H9 (cell line): Measurements from ENCODE around the gene PREX1. TPM values are rescaled to one million over a fixed set of nuclear protein-coding genes. Genes with fewer than 3 reads are reported as not detected.
A peak's percentile ranks its signal among the peaks of the same experiment; 100 is the strongest.

Experiments
- DNase-seq: peaks from one replicate; pipeline ENCODE4 v3.0.0-alpha.2; 2017
- H2AFZ ChIP-seq: one replicate; pipeline ENCODE4 v1.6.1; 2013; ENCODE audit warnings: mild to moderate bottlenecking, low read length, control low read depth, moderate library complexity
- H2AK5ac ChIP-seq: 2 replicates; pipeline ENCODE4 v1.6.1; 2013; ENCODE audit warnings: low read length, control low read depth, mixed read lengths; ENCODE audit not compliant: insufficient read length
- H2BK120ac ChIP-seq: one replicate; pipeline ENCODE4 v1.6.1; 2013; ENCODE audit warnings: low read depth, mild to moderate bottlenecking, low read length, control low read depth, inconsistent platforms; ENCODE audit not compliant: poor library complexity, severe bottlenecking
- H2BK12ac ChIP-seq: 2 replicates; pipeline ENCODE4 v1.6.1; 2013; ENCODE audit warnings: low read length, control low read depth, mixed read lengths, low read depth; ENCODE audit not compliant: insufficient read length
- H2BK15ac ChIP-seq: 2 replicates; pipeline ENCODE4 v1.6.1; 2013; ENCODE audit warnings: low read depth, low read length, control low read depth
- H2BK20ac ChIP-seq: one replicate; pipeline ENCODE4 v1.6.1; 2013; ENCODE audit warnings: low read depth, mild to moderate bottlenecking, low read length, control low read depth, inconsistent platforms; ENCODE audit not compliant: poor library complexity, severe bottlenecking
- H2BK5ac ChIP-seq: 2 replicates; pipeline ENCODE4 v1.6.1; 2013; ENCODE audit warnings: low read length, control low read depth, mixed read lengths; ENCODE audit not compliant: insufficient read length
- H3K14ac ChIP-seq: 2 replicates; pipeline ENCODE4 v1.6.1; 2013; ENCODE audit warnings: low read length, control low read depth; ENCODE audit not compliant: insufficient read depth
- H3K18ac ChIP-seq: 2 replicates; pipeline ENCODE4 v1.6.1; 2013; ENCODE audit warnings: low read depth, mild to moderate bottlenecking, mixed read lengths, low read length, control low read depth; ENCODE audit not compliant: insufficient read length
- H3K23ac ChIP-seq: 2 replicates; pipeline ENCODE4 v1.6.1; 2013; ENCODE audit warnings: low read length, control low read depth, mixed read lengths, low read depth; ENCODE audit not compliant: insufficient read length
- H3K23me2 ChIP-seq: 2 replicates; pipeline ENCODE4 v1.6.1; 2013; ENCODE audit warnings: low read depth, mild to moderate bottlenecking, mixed read lengths, low read length, control low read depth; ENCODE audit not compliant: insufficient read length, poor library complexity, severe bottlenecking
- H3K27ac ChIP-seq: 2 replicates; pipeline ENCODE4 v1.5.1; 2013; ENCODE audit warnings: low read length, control low read depth, mixed read lengths, low read depth; ENCODE audit not compliant: insufficient read length
- H3K27me3 ChIP-seq: 2 replicates; pipeline ENCODE4 v1.6.1; 2013; ENCODE audit warnings: low read length, control low read depth, inconsistent platforms; ENCODE audit not compliant: insufficient read depth
- H3K4ac ChIP-seq: 2 replicates; pipeline ENCODE4 v1.6.1; 2013; ENCODE audit warnings: low read depth, mild to moderate bottlenecking, control low read depth, inconsistent platforms, low read length, moderate library complexity
- H3K4me1 ChIP-seq: 2 replicates; pipeline ENCODE4 v1.6.1; 2013; ENCODE audit warnings: low read length, control low read depth, inconsistent platforms; ENCODE audit not compliant: insufficient read depth
- H3K4me2 ChIP-seq: 2 replicates; pipeline ENCODE4 v1.6.1; 2013; ENCODE audit warnings: low read length, control low read depth, mixed read lengths; ENCODE audit not compliant: insufficient read length, insufficient read depth
- H3K56ac ChIP-seq: 2 replicates; pipeline ENCODE4 v1.6.1; 2013; ENCODE audit warnings: low read depth, mild to moderate bottlenecking, mixed read lengths, low read length, control low read depth; ENCODE audit not compliant: insufficient read length
- H3K79me1 ChIP-seq: 2 replicates; pipeline ENCODE4 v1.6.1; 2013; ENCODE audit warnings: low read depth, mild to moderate bottlenecking, moderate library complexity, low read length, control low read depth, inconsistent platforms; ENCODE audit not compliant: insufficient read depth, poor library complexity, severe bottlenecking
- H3K79me2 ChIP-seq: 2 replicates; pipeline ENCODE4 v1.6.1; 2013; ENCODE audit warnings: low read length, control low read depth, inconsistent platforms; ENCODE audit not compliant: insufficient read depth
- H3K9ac ChIP-seq: 2 replicates; pipeline ENCODE4 v1.6.1; 2013; ENCODE audit warnings: low read length, control low read depth, mixed read lengths; ENCODE audit not compliant: insufficient read length; ENCODE audit errors: extremely low read depth
- H3K9me3 ChIP-seq: one replicate; pipeline ENCODE4 v1.6.1; 2013; ENCODE audit warnings: low read depth, low read length, inconsistent platforms; ENCODE audit not compliant: control insufficient read depth
- H3T11ph ChIP-seq: one replicate; pipeline ENCODE4 v1.6.1; 2013; ENCODE audit warnings: mild to moderate bottlenecking, low read length, control low read depth, inconsistent platforms
- H4K20me1 ChIP-seq: one replicate; pipeline ENCODE4 v1.6.1; 2013; ENCODE audit not compliant: control insufficient read depth, insufficient read length, insufficient read depth
- H4K5ac ChIP-seq: 2 replicates; pipeline ENCODE4 v1.6.1; 2013; ENCODE audit warnings: low read depth, mild to moderate bottlenecking, mixed read lengths, low read length, control low read depth; ENCODE audit not compliant: insufficient read length
- H4K8ac ChIP-seq: replicated peaks from 2 replicates; pipeline ENCODE4 v1.6.1; 2013; ENCODE audit warnings: low read length, control low read depth, mixed read lengths, low read depth; ENCODE audit not compliant: insufficient read length
- H4K91ac ChIP-seq: 2 replicates; pipeline ENCODE4 v1.6.1; 2013; ENCODE audit warnings: low read depth, mild to moderate bottlenecking, moderate library complexity, mixed read lengths, low read length, control low read depth; ENCODE audit not compliant: insufficient read length
- H3K27ac Mint-ChIP-seq, 3 experiments: 2 replicates in 2 of 3; 3 replicates in 1 of 3; pipeline ENCODE4 v1.8.0; 2020 to 2021; ENCODE audit warnings: mixed read lengths in 3 of 3, mild to moderate bottlenecking in 1 of 3, moderate library complexity in 1 of 3
- H3K27me3 Mint-ChIP-seq: 2 replicates; pipeline ENCODE4 v1.8.0; 2021; ENCODE audit warnings: low read depth, mild to moderate bottlenecking, moderate library complexity, mixed read lengths
- H3K36me3 Mint-ChIP-seq, 3 experiments: 2 replicates in 2 of 3; 3 replicates in 1 of 3; pipeline ENCODE4 v1.8.0; 2020 to 2021; ENCODE audit warnings: low read depth in 3 of 3, mixed read lengths in 3 of 3; ENCODE audit not compliant: insufficient read depth in 1 of 3
- H3K4me1 Mint-ChIP-seq, 2 experiments: 2 replicates each; pipeline ENCODE4 v1.8.0; 2020; ENCODE audit warnings: mixed read lengths in 2 of 2
- H3K4me3 Mint-ChIP-seq, 2 experiments: 2 replicates in 1 of 2; 3 replicates in 1 of 2; pipeline ENCODE4 v1.8.0; 2020 to 2021; ENCODE audit warnings: mild to moderate bottlenecking in 2 of 2, mixed read lengths in 2 of 2, moderate library complexity in 1 of 2
- H3K9me3 Mint-ChIP-seq, 2 experiments: 2 replicates in 1 of 2; 3 replicates in 1 of 2; pipeline ENCODE4 v1.8.0; 2020; ENCODE audit warnings: mild to moderate bottlenecking in 2 of 2, mixed read lengths in 2 of 2, moderate library complexity in 1 of 2
- CTCF ChIP-seq: fragments of 200-600 bp; sonication (generic); conservative IDR thresholded peaks from 3 replicates; pipeline ENCODE4 v1.8.0; 2021; ENCODE audit warnings: antibody characterized with exemption, mild to moderate bottlenecking
- WGBS: extraction: QIAGEN DNeasy Blood & Tissue Kit; methylation state at CpG from one replicate; pipeline ENCODE4 v1.1.7; 2013; ENCODE audit warnings: missing lambda C conversion rate, low lambda C conversion rate, mixed read lengths; ENCODE audit not compliant: insufficient read length; ENCODE audit errors: extremely low coverage; 5-methylcytosine and 5-hydroxymethylcytosine counted together
- total RNA-seq: library from RNA; stranded (reverse); gene quantifications from 2 replicates; pipeline ENCODE4 v1.2.1, GENCODE V29; 2021

Gene PREX1
- total RNA-seq, 1 experiment from 2014 or later: 6.6 TPM

- Histone ChIP-seq H3K4ac (no peak overlapping the region), H2AK5ac (no peak overlapping the region), H3K9ac (no peak overlapping the region), H3K56ac (no peak overlapping the region), H3K79me1 (no peaks in the 10 kb centered on the region), H3K18ac (no peak overlapping the region), H2BK15ac (no peak overlapping the region), H4K20me1 (no peaks in the 10 kb centered on the region), H4K8ac (no peak overlapping the region), H2BK5ac (no peak overlapping the region), H3K23ac (no peak overlapping the region), H3K9me3 (no peaks in the 10 kb centered on the region), H4K91ac (no peak overlapping the region), H2BK120ac (no peak overlapping the region), H3K4me1 (no peaks in the 10 kb centered on the region; the same call in 1 of the 2 replicates), H2AFZ (no peak overlapping the region), H3T11ph (no peak overlapping the region), H3K27me3 (no peaks in the 10 kb centered on the region), H3K14ac (no peak overlapping the region), H3K27ac (no peak overlapping the region), H3K23me2 (no peaks in the 10 kb centered on the region), H3K79me2 (0 out of 2 replicates have a peak, but pooled peaks cover 3% of the 10 kb centered on the region), H4K5ac (no peak overlapping the region), H2BK12ac (no peak overlapping the region), H3K4me2 (no peak overlapping the region), H2BK20ac (no peak overlapping the region)
- Mint-ChIP-seq H3K27me3 (no peaks in the 10 kb centered on the region), H3K4me1 (peaks cover 25 to 49% of the 10 kb centered on the region in 2 experiments), H3K4me3 (no peak overlapping the region), H3K36me3 (no peaks in the 10 kb centered on the region), H3K27ac (peak overlapping the region; percentile 53 to 76 (median 60); a peak in 2 of 7 replicates), H3K9me3 (no peaks in the 10 kb centered on the region; a peak in 1 of 5 replicates)
- no peak for DNase-seq
- no peak for TF ChIP-seq CTCF
- WGBS: no CpG with 5 or more reads among the region's 5 CpGs
Observed at GRCh38 chr20:48790473-48791003, 37.3 kb downstream of the PREX1 start.
